K562 (cell line): ENCODE data around the gene ENG. TPM values are rescaled to one million over a fixed set of nuclear protein-coding genes. Genes with fewer than 3 reads are reported as not detected.

Experiments
- ATAC-seq: fragments of 200-7000 bp; cut with Tn5 transposase; 3 replicates; pipeline ENCODE4 v1.9.1; 2020; ENCODE audit warnings: moderate library complexity
- BruUV-seq: library from RNA; stranded (reverse); fragments of 400-500 nt; replicated peaks from 2 replicates; lab custom pipeline; 2021; lab: Mats Ljungman, UMichigan
- CTCF ChIA-PET: fragments of 300-600 bp; formaldehyde crosslinking; extraction: SDS; loops from one replicate; lab custom pipeline; 2021; ENCODE audit warnings: low intra/inter-chr PET ratio; lab: Yijun Ruan, JAX
- POLR2A ChIA-PET: fragments of 300-600, 350-650 bp; sonication (Branson Sonifier 250); formaldehyde crosslinking; extraction: SDS; loops from one replicate; lab custom pipeline; 2021; ENCODE audit warnings: antibody characterized with exemption, inconsistent platforms; lab: Yijun Ruan, JAX
- DNase-seq, 4 experiments: peaks; one replicate each; pipeline versions ENCODE4 v3.0.0 to v3.0.0-alpha.2; 2011 to 2018; ENCODE audit warnings: low spot score in 3 of 4, mixed read lengths in 3 of 4; ENCODE audit errors: extremely low read depth in 1 of 4
- FAIRE-seq: peaks from 2 replicates; lab custom pipeline; 2011; peaks lifted over from hg19 to GRCh38; lab: Jason Lieb, UNC
- H2AFZ ChIP-seq: 2 replicates; pipeline ENCODE4 v1.6.0; 2011; ENCODE audit warnings: low read depth, low read length, control low read depth, inconsistent platforms
- H3K27ac ChIP-seq: fragments of 200-600 bp; 3 replicates; pipeline ENCODE4 v1.8.0; 2011; ENCODE audit warnings: low read depth, mild to moderate bottlenecking, control low read depth, inconsistent platforms, low read length, moderate library complexity, mixed read lengths; ENCODE audit errors: extremely low read depth
- H3K27me3 ChIP-seq, 2 experiments: fragments of 300-600 bp in 1 of 2; 2 replicates in 1 of 2; 3 replicates in 1 of 2; pipeline versions ENCODE4 v1.6.0 to v1.8.0; 2011; ENCODE audit warnings: inconsistent platforms in 2 of 2, low read length in 2 of 2, mild to moderate bottlenecking in 1 of 2, mixed read lengths in 1 of 2, moderate library complexity in 1 of 2; ENCODE audit not compliant: control insufficient read depth in 2 of 2, insufficient read depth in 2 of 2
- H3K36me3 ChIP-seq: fragments of 300-600 bp; 3 replicates; pipeline ENCODE4 v1.8.0; 2011; ENCODE audit warnings: mild to moderate bottlenecking, low read length, inconsistent platforms; ENCODE audit not compliant: control insufficient read depth, insufficient read depth
- H3K4me1 ChIP-seq, 2 experiments: fragments of 200-600 bp in 1 of 2; replicated peaks in 1 of 2; 2 replicates in 1 of 2; 3 replicates in 1 of 2; pipeline versions ENCODE4 v1.5.1 to v1.8.0; 2011; ENCODE audit warnings: inconsistent platforms in 2 of 2, low read length in 2 of 2, mild to moderate bottlenecking in 1 of 2, mixed read lengths in 1 of 2, moderate library complexity in 1 of 2; ENCODE audit not compliant: control insufficient read depth in 2 of 2, insufficient read depth in 2 of 2
- H3K4me2 ChIP-seq: 2 replicates; pipeline ENCODE4 v1.6.1; 2011; ENCODE audit warnings: low read length, control low read depth, inconsistent platforms, mixed read lengths; ENCODE audit not compliant: insufficient read depth
- H3K4me3 ChIP-seq: fragments of 200-600 bp; sonication (generic), shearing (Covaris generic); 2 replicates; pipeline ENCODE4 v1.5.1; 2016; ENCODE audit warnings: control low read depth, inconsistent platforms
- H3K79me2 ChIP-seq: fragments of 200-600 bp; 3 replicates; pipeline ENCODE4 v1.8.0; 2011; ENCODE audit warnings: low read length, inconsistent platforms; ENCODE audit not compliant: control insufficient read depth, insufficient read depth
- H3K9ac ChIP-seq, 2 experiments: 2 replicates each; pipeline versions ENCODE4 v1.6.0 to v1.6.1; 2011; ENCODE audit warnings: low read depth in 2 of 2, low read length in 2 of 2, control low read depth in 1 of 2, inconsistent platforms in 1 of 2, mild to moderate bottlenecking in 1 of 2, mixed read lengths in 1 of 2; ENCODE audit not compliant: insufficient read depth in 1 of 2
- H3K9me1 ChIP-seq: one replicate; pipeline ENCODE4 v1.6.0; 2011; ENCODE audit warnings: inconsistent platforms, mild to moderate bottlenecking, low read length, moderate library complexity; ENCODE audit not compliant: control insufficient read depth, insufficient read depth
- H3K9me3 ChIP-seq: replicated peaks from 2 replicates; pipeline ENCODE4 v1.5.1; 2011; ENCODE audit warnings: low read depth, low read length, inconsistent platforms; ENCODE audit not compliant: control insufficient read depth, insufficient read depth
- H4K20me1 ChIP-seq: replicated peaks from 2 replicates; pipeline ENCODE4 v1.6.1; 2011; ENCODE audit warnings: low read length, inconsistent platforms, mixed read lengths; ENCODE audit not compliant: control insufficient read depth, insufficient read depth
- ATF1 ChIP-seq, 2 experiments: fragments of 450-650 bp in 1 of 2; IDR thresholded peaks; 2 replicates each; pipeline ENCODE4 v1.6.1; 2016; ENCODE audit warnings: missing compliant biosample characterization in 1 of 2, missing genetic modification characterization in 1 of 2
- CLOCK ChIP-seq: fragments of 250-450 bp; sonication (Bioruptor Pico); IDR thresholded peaks from 2 replicates; pipeline ENCODE4 v1.4.0; 2020; ENCODE audit warnings: mild to moderate bottlenecking, moderate library complexity, borderline replicate concordance
- ESRRA ChIP-seq: fragments of 450-650 bp; IDR thresholded peaks from 2 replicates; pipeline ENCODE4 v1.6.1; 2014; ENCODE audit warnings: low read depth, mild to moderate bottlenecking, moderate library complexity, borderline replicate concordance
- HOXB6 ChIP-seq: fragments of 250-450 bp; sonication (Bioruptor Pico); IDR thresholded peaks from 2 replicates; pipeline ENCODE4 v1.5.1; 2022; ENCODE audit warnings: mild to moderate bottlenecking, borderline replicate concordance
- LCOR ChIP-seq: sonication (generic); formaldehyde crosslinking; IDR thresholded peaks from 2 replicates; pipeline ENCODE4 v1.8.0; 2022; ENCODE audit warnings: mild to moderate bottlenecking, missing genetic modification reagents
- MTA1 ChIP-seq: fragments of 450-650 bp; IDR thresholded peaks from 2 replicates; pipeline ENCODE4 v1.6.1; 2017; ENCODE audit warnings: borderline replicate concordance
- MYNN ChIP-seq, 2 experiments: sonication (generic); formaldehyde crosslinking in 1 of 2; IDR thresholded peaks; 2 replicates each; pipeline versions ENCODE4 v1.5.0 to v1.6.1; 2016 to 2020; ENCODE audit warnings: antibody characterized with exemption in 1 of 2, missing genetic modification reagents in 1 of 2
- NFYB ChIP-seq: IDR thresholded peaks from 2 replicates; pipeline ENCODE4 v1.6.1; 2011; ENCODE audit warnings: mild to moderate bottlenecking, moderate library complexity; ENCODE audit not compliant: insufficient read length; ENCODE audit errors: extremely low read depth
- RBM17 ChIP-seq: fragments of 200-400 bp; formaldehyde crosslinking; IDR thresholded peaks from 2 replicates; pipeline ENCODE4 v1.6.1; 2017; ENCODE audit warnings: low read depth, mild to moderate bottlenecking, low read length, borderline replicate concordance
- RNF2 ChIP-seq: sonication (generic); IDR thresholded peaks from 2 replicates; pipeline ENCODE4 v1.6.1; 2016
- SP1 ChIP-seq: sonication (generic); formaldehyde crosslinking; IDR thresholded peaks from 2 replicates; pipeline ENCODE4 v1.8.1; 2022; ENCODE audit warnings: mild to moderate bottlenecking, missing genetic modification reagents
- SPI1 ChIP-seq: IDR thresholded peaks from 2 replicates; pipeline ENCODE4 v1.6.1; 2011; ENCODE audit warnings: low read depth, low read length, control low read depth, borderline replicate concordance
- TCF7 ChIP-seq: sonication (generic); IDR thresholded peaks from 2 replicates; pipeline ENCODE4 v1.6.1; 2016; ENCODE audit warnings: antibody characterized with exemption, borderline replicate concordance
- WHSC1 ChIP-seq: IDR thresholded peaks from one replicate; pipeline ENCODE4 v1.6.1; 2012; ENCODE audit warnings: low read length, control low read depth, inconsistent platforms
- ZBTB7A ChIP-seq: IDR thresholded peaks from 2 replicates; pipeline ENCODE4 v1.6.1; 2011; ENCODE audit warnings: low read depth, mild to moderate bottlenecking, low read length, moderate library complexity, borderline replicate concordance; ENCODE audit not compliant: control insufficient read depth
- ZFP1 ChIP-seq: fragments of 450-650 bp; formaldehyde crosslinking; IDR thresholded peaks from 2 replicates; pipeline ENCODE4 v1.4.0; 2020; ENCODE audit warnings: mild to moderate bottlenecking, mixed read lengths
- ZNF239 ChIP-seq: fragments of 250-450 bp; sonication (Bioruptor Pico); IDR thresholded peaks from 2 replicates; pipeline ENCODE4 v1.4.0; 2020; ENCODE audit warnings: mild to moderate bottlenecking
- ZNF830 ChIP-seq: fragments of 250-450 bp; sonication (Bioruptor Pico); IDR thresholded peaks from 2 replicates; pipeline ENCODE4 v1.5.0; 2021; ENCODE audit warnings: mild to moderate bottlenecking
- WGBS: fragments of 100-300 bp; shearing (Covaris generic); methylation state at CpG from one replicate; pipeline ENCODE4 v1.1.6; 2016; ENCODE audit warnings: low coverage, mixed read lengths; ENCODE audit not compliant: insufficient coverage; ENCODE audit errors: missing lambda C conversion rate; 5-methylcytosine and 5-hydroxymethylcytosine counted together
- in situ Hi-C: fragments of 300-500 bp; cut with MboI; formaldehyde crosslinking; loops from 4 replicates; pipeline ENCODE4 v1.15.0; 2018; ENCODE audit warnings: inconsistent platforms, mixed read lengths
- intact Hi-C: fragments of 100-400 bp; cut with micrococcal nuclease; formaldehyde crosslinking; loops from 2 replicates; pipeline ENCODE4 v1.14.2; 2022
- polyA plus RNA-seq, 8 experiments: library from polyadenylated mRNA; depleted of rRNA in 4 of 8; stranded (reverse) in 5 of 8; unstranded in 3 of 8; fragments of >200 nt; fragmentation: Nextera tagmentation in 2 of 8; fragmentation: Illumina TruSeq in 1 of 8; extraction: Ambion mirVana in 2 of 8; extraction: Trizol in 1 of 8; gene quantifications; 2 replicates each; pipeline versions ENCODE4 v1.2.1 to v1.2.3, GENCODE V29; 2011 to 2014; ENCODE audit warnings: inconsistent platforms in 1 of 8, missing spikeins in 1 of 8
- total RNA-seq, 7 experiments: library from RNA; depleted of rRNA in 6 of 7; stranded (reverse); fragments of >200 nt in 6 of 7; fragmentation: Illumina TruSeq in 2 of 7; extraction: Trizol in 2 of 7; gene quantifications; 2 replicates each; pipeline versions ENCODE4 v1.2.1 to v1.2.3, GENCODE V29; 2011 to 2021; ENCODE audit warnings: low replicate concordance in 1 of 7
- TF ChIP-seq, protein P1 (sequence below): fragments of 250-450 bp; sonication (Bioruptor Pico); IDR thresholded peaks from 2 replicates; pipeline ENCODE4 v1.9.0; 2021; ENCODE audit warnings: mild to moderate bottlenecking

The ENG gene
- total and polyA plus RNA-seq, 9 of the 15 experiments (the other 6 are each of a cell fraction or from before 2014, with no cell fraction given): 0.04 to 0.40 (median 0.14) TPM; not detected in 1

DNA sequence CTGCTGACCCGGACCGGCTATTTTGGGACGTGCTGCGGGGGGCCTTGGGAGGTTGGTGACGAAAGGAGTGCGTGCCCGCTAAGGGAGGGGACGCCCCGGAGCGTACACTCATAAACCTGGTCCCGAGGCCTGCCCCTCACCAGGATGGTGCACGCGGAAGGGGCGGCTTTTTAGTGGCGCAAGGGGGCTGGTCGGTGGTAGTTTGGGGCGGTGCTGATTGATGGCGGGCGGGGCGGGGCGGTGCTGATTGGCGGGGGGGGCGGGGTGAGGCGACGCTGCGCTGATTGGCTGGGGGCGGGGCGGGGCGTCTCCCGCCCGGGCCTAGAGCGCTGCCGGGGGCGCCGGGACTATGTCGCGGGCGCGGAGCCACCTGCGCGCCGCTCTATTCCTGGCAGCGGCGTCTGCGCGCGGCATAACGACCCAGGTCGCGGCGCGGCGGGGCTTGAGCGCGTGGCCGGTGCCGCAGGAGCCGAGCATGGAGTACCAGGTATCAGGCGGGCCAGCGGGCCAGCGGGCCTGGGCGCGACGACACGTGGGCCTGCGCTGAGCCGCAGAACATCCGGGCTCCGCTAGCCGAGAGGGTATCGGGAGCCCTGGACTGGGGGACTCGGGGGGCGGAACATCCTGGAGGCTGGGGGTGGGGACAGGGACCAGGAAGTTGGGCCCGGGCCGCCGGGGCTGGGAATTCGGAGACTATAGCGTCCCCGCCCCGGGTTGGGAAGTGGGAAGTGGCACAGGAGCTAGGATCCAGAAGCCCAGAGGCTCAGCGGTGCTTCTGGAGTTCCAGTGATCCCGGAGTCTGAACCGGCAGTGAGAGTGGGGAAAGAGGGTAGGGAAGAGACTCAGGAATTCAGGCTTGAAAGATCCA is 51.6 kb downstream of the ENG start, which contains the start of gene FPGS:
Gene FPGS (plus strand): TSS at position 307 of the 868 bp plus-strand sequence. CDS start 43 bp downstream, at position 350.
- peaks cover 37% of the 10 kb centered on the region; the same call in 2 of the 3 replicates for H3K36me3 ChIP-seq
- TF ChIP-seq RBM17: no peak
- no peak for TF ChIP-seq ZNF830 (CRISPR knock-in tag)
- no peak for TF ChIP-seq NFYB
- peak; percentile 65 for TF ChIP-seq ZBTB7A
- TF ChIP-seq ATF1 (CRISPR knock-in tag; IDR thresholded peaks at IDR 0.05): no peak
- peak; percentile 25 for TF ChIP-seq ATF1 (tag; IDR thresholded peaks at IDR 0.05)
- TF ChIP-seq SPI1: peak; percentile 44; the same call in 1 of the 2 replicates
- no peak for TF ChIP-seq HOXB6 (CRISPR knock-in tag)
- TF ChIP-seq TCF7: no peak
- peak; percentile 76; the same call in 1 of the 2 replicates for TF ChIP-seq MTA1
- no peak for TF ChIP-seq LCOR (CRISPR knock-in tag)
- no peak for TF ChIP-seq WHSC1
- TF ChIP-seq RNF2: no peak
- TF ChIP-seq, protein P1, sequence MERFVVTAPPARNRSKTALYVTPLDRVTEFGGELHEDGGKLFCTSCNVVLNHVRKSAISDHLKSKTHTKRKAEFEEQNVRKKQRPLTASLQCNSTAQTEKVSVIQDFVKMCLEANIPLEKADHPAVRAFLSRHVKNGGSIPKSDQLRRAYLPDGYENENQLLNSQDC: no peak
- TF ChIP-seq ZNF239 (CRISPR knock-in tag): no peak
- TF ChIP-seq SP1 (CRISPR knock-in tag): peak; percentile 18
- TF ChIP-seq CLOCK: no peak
- TF ChIP-seq ZFP1: no peak
- peak; percentile 30; the same call in 1 of the 2 replicates for TF ChIP-seq ESRRA
- TF ChIP-seq MYNN (IDR thresholded peaks at IDR 0.05): no peak
- no peak for TF ChIP-seq MYNN (CRISPR knock-in tag; IDR thresholded peaks at IDR 0.05)

More for the DNA sequence above, 51.6 kb downstream of the ENG start, which contains the start of gene FPGS:
- ChIA-PET CTCF (interaction anchor here (0.6 to 1.8 kb wide), 2 partner anchors 10 to 17 kb away, joined by 3 to 6 read pairs; partner anchors contain the start of gene CDK9), POLR2A (interaction anchor here (0.5 to 3.2 kb wide), 7 partner anchors 9 to 812 kb away, joined by 3 to 19 read pairs (median 4); no protein-coding TSS in a partner anchor)
- 2% methylated on average over 43 of the region's 83 CpGs for WGBS
- Histone ChIP-seq H3K4me3 (peak within 1 kb of the TSS; percentile 97), H2AFZ (peak within 1 kb of the TSS; percentile 99), H3K9me3 (no peaks in the 10 kb centered on the region), H4K20me1 (no peaks in the 10 kb centered on the region), H3K27me3 (no peaks in the 10 kb centered on the region), H3K79me2 (peaks cover 24% of the 10 kb centered on the region), H3K4me2 (peak within 1 kb of the TSS; percentile 91), H3K4me1 (peaks cover 17 to 28% of the 10 kb centered on the region in 2 experiments; a peak in 4 of 5 replicates), H3K9ac (peak within 1 kb of the TSS; percentile 97 to 99), H3K27ac (peak within 1 kb of the TSS; percentile 91), H3K9me1 (no peaks in the 10 kb centered on the region)
- ATAC-seq (peak; percentile 92), DNase-seq (peak; percentile 88 to 98 (median 96)), FAIRE-seq (peak; percentile 32)
- in situ Hi-C loops: no loop called here
- intact Hi-C loops: loop anchor here (5.0 kb wide), 1 partner anchor 69 kb away; no protein-coding TSS in a partner anchor
- no TSS peak for BruUV-seq
